Effector memory CD8-positive, alpha-beta T cell (primary cell): ENCODE measurements around the gene FARP1.
"Not testable (repeated sequence)": the region's sequence is repeated elsewhere in the genome, so short reads cannot be mapped to it uniquely, and the experiment has no call there.

ENCODE experiments used
- ATAC-seq: fragments of 150-1000 bp; cut with Tn5 transposase; replicated peaks from 2 replicates; pipeline ENCODE4 v1.10.0; 2021; ENCODE audit warnings: mild to moderate bottlenecking, moderate library complexity
- DNase-seq, 3 experiments: peaks; one replicate each; pipeline ENCODE4 v3.0.0; 2021
- H3K27ac Mint-ChIP-seq, 2 donors: one replicate each; pipeline ENCODE4 v1.8.0; 2022; ENCODE audit warnings: mild to moderate bottlenecking in 2 of 2, mixed read lengths in 2 of 2, moderate library complexity in 2 of 2
- H3K27me3 Mint-ChIP-seq, 2 donors: one replicate each; pipeline ENCODE4 v1.8.0; 2022; ENCODE audit warnings: mixed read lengths in 2 of 2
- H3K36me3 Mint-ChIP-seq: one replicate; pipeline ENCODE4 v1.8.0; 2022; ENCODE audit warnings: mild to moderate bottlenecking, moderate library complexity, mixed read lengths; ENCODE audit not compliant: insufficient read depth
- H3K4me1 Mint-ChIP-seq, 2 donors: one replicate each; pipeline ENCODE4 v1.8.0; 2022; ENCODE audit warnings: low read depth in 2 of 2, mixed read lengths in 2 of 2
- H3K4me3 Mint-ChIP-seq, 2 donors: one replicate each; pipeline ENCODE4 v1.8.0; 2022; ENCODE audit warnings: mild to moderate bottlenecking in 2 of 2, mixed read lengths in 2 of 2, moderate library complexity in 2 of 2
- H3K9me3 Mint-ChIP-seq, 2 donors: one replicate each; pipeline ENCODE4 v1.8.0; 2022; ENCODE audit warnings: mixed read lengths in 2 of 2

FARP1 gene

GRCh38 chr13:98222081-98222554, 79.2 kb downstream of the FARP1 start:
- H3K9me3 Mint-ChIP-seq = no peaks in the 10 kb centered on the region
- ATAC-seq (no peak), DNase-seq (no peak)
- H3K27ac Mint-ChIP-seq = no peak overlapping the region
- peaks cover 28 to 58% of the 10 kb centered on the region in 2 donors for H3K27me3 Mint-ChIP-seq
- H3K4me1 Mint-ChIP-seq = no peaks in the 10 kb centered on the region
- H3K4me3 Mint-ChIP-seq = no peak overlapping the region
- H3K36me3 Mint-ChIP-seq = peaks cover 3% of the 10 kb centered on the region

DNA sequence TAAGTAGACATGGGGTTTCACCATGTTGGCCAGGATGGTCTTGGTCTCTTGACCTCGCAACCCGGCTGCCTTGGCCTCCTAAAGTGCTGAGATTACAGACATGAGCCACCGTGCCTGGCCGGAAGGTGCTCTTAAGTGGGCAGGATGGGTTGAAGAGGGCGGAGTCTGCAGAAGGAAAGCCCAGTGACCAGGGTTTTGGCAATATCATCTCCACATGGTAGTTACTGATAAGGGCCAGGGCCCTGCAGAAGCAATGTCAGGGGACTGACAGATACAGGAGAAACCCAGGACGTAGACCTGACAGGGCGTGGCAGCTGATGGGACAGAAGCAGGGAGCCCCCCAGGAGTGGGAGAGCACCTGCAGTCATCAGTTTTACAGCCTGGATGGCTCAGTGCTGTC, 79.9 kb downstream of the FARP1 start:
- no peak overlapping the region for H3K4me3 Mint-ChIP-seq
- H3K27me3 Mint-ChIP-seq = peaks cover 28 to 60% of the 10 kb centered on the region in 2 donors
- no peaks in the 10 kb centered on the region for H3K9me3 Mint-ChIP-seq
- no peaks in the 10 kb centered on the region for H3K4me1 Mint-ChIP-seq
- peaks cover 3% of the 10 kb centered on the region for H3K36me3 Mint-ChIP-seq
- ATAC-seq (no peak), DNase-seq (no peak)
- H3K27ac Mint-ChIP-seq = no peak overlapping the region

GRCh38 chr13:98223741-98224140, 80.8 kb downstream of the FARP1 start:
- DNase-seq (no peak), ATAC-seq (no peak)
- peaks cover 3% of the 10 kb centered on the region for H3K36me3 Mint-ChIP-seq
- H3K9me3 Mint-ChIP-seq = no peaks in the 10 kb centered on the region
- no peaks in the 10 kb centered on the region for H3K4me1 Mint-ChIP-seq
- H3K4me3 Mint-ChIP-seq = no peak overlapping the region
- H3K27ac Mint-ChIP-seq = no peak overlapping the region
- peaks cover 20 to 52% of the 10 kb centered on the region in 2 donors for H3K27me3 Mint-ChIP-seq

GRCh38 chr13:98224557-98224956, 81.7 kb downstream of the FARP1 start:
- DNase-seq (no peak), ATAC-seq (no peak)
- H3K4me1 Mint-ChIP-seq = no peaks in the 10 kb centered on the region
- no peaks in the 10 kb centered on the region for H3K9me3 Mint-ChIP-seq
- H3K36me3 Mint-ChIP-seq = peaks cover 3% of the 10 kb centered on the region
- no peak overlapping the region for H3K4me3 Mint-ChIP-seq
- H3K27me3 Mint-ChIP-seq = peaks cover 20 to 51% of the 10 kb centered on the region in 2 donors
- H3K27ac Mint-ChIP-seq = no peak overlapping the region

DNA sequence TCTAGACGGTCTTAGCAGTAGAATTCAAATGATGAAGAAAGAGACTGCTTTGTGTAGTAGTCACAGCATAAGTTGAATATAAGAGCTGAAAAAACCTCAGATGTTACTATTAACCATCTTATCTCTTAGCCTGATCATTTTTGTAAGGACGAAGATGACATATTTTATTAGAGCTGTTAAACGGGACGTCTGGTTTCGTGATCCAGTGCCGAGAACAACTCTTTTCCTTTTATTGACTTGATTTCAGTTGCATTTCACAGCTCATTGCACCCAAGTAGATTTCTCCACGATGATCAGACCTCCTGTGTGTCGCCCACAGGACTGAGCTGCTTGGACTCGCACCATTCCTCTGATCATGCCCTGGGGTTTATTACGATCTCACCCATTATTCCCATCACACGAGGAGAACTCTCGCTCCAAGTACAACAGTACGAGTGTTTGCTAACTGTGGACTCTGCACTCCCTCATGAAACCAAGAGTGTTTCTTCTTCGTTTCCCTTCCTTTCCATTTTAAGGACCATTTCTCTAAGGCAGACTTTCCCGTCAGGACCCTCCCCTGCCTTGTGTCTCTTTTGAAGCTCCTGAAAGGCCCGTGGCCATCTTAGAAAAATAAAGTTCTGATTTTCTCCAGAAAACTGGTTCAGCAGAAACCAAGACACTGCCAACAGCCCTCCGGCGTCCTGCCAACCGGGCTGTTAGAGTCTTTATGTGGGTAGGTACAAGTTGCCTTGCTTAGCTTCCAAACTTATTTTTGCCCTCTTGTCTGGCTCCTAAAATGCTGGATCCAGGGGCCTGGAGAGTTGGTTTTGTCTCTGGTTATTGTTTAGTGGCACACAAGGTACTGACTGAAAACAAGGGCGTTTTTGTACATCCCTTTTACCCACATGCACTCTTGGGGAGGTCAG, 82.4 kb downstream of the FARP1 start:
- ATAC-seq = no peak
- no peak for DNase-seq
- Mint-ChIP-seq H3K27me3 (peaks cover 13 to 51% of the 10 kb centered on the region in 2 donors), H3K27ac (no peak overlapping the region), H3K4me3 (no peak overlapping the region), H3K9me3 (no peaks in the 10 kb centered on the region), H3K4me1 (no peaks in the 10 kb centered on the region), H3K36me3 (peaks cover 3% of the 10 kb centered on the region)

DNA sequence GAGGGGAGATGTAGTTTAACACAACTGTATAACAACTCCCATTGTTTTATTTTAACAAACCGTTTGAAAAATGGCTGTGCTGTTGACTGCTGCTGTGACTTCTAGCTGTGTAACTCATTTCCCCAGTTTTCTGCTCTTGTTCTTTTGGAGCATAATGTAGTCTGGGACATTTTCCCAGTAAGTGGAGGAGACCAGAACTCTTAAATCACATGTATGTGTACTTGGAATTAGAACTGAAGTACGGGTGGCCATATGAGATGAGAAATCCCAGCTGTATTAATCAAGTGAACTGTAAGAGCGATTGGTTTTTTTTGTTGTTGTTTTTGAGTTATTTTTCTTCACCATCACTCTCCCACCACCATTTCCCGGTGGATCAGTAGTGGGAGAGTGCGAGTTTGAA, 83.6 kb downstream of the FARP1 start:
- ATAC-seq (no peak), DNase-seq (no peak)
- Mint-ChIP-seq H3K9me3 (no peaks in the 10 kb centered on the region), H3K4me1 (no peaks in the 10 kb centered on the region), H3K4me3 (no peak overlapping the region), H3K36me3 (peaks cover 3% of the 10 kb centered on the region), H3K27ac (no peak overlapping the region), H3K27me3 (peaks cover 18 to 50% of the 10 kb centered on the region in 2 donors)

DNA sequence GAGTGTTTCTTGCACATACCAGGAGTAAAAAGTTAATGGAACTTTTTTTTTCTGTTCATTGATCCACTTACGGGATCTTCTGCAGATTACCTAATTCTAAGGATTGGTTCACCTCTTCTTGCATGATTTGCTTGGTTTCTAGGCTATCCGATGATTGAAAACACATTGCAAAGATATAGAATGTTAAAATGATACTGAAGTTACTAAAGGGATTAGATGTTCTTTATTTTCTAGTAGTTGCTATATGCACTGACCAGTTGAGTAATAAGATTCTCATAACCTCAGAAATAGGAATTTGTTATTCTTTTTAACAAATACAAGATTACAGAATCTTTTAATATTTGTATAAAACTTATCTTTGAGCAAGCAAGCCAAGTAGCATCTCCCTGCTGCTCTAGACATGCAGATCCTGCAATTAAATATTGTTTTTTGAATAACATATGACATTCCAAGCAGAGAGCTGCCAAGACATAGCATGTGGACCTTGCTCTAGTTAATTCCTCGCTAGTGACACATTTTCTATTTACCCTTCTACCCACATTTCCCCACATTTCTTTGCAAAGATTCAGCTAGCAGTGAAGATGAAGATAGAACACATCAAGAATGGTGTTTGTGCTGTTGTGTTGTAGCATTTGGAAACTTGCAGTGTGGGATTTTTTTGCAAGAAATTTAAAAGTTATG, 85.9 kb downstream of the FARP1 start:
- H3K4me3 Mint-ChIP-seq = no peak overlapping the region
- DNase-seq = no peak
- H3K9me3 Mint-ChIP-seq = no peaks in the 10 kb centered on the region
- no peak for ATAC-seq
- peaks cover 18 to 47% of the 10 kb centered on the region in 2 donors for H3K27me3 Mint-ChIP-seq
- H3K4me1 Mint-ChIP-seq = no peaks in the 10 kb centered on the region
- no peak overlapping the region for H3K27ac Mint-ChIP-seq
- peaks cover 3% of the 10 kb centered on the region for H3K36me3 Mint-ChIP-seq

GRCh38 chr13:98230762-98231161, 87.9 kb downstream of the FARP1 start:
- H3K36me3 Mint-ChIP-seq, H3K27ac Mint-ChIP-seq: not testable (repeated sequence)

DNA sequence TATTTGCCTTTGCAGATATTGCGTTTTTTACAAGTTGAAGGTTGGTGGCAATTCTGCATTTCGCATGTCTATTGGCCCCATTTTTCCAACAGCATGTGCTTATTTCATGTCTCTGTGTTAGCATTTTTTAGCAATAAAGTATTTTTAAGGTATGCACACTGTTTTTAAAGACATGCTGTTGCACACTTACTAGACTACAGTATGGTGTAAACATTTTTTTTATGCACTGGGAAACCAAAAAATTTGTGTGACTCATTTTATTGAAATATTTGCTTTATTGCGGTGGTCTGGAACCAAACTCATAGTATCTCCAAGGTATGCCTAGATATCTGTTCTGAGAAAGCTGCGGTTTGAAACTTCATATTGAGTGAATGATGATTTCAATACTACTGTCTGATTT, 89.6 kb downstream of the FARP1 start:
- no peaks in the 10 kb centered on the region for H3K9me3 Mint-ChIP-seq
- no peak overlapping the region for H3K4me3 Mint-ChIP-seq
- H3K4me1 Mint-ChIP-seq = no peaks in the 10 kb centered on the region
- no peak overlapping the region for H3K27ac Mint-ChIP-seq
- ATAC-seq (no peak), DNase-seq (no peak)
- H3K36me3 Mint-ChIP-seq = no peaks in the 10 kb centered on the region
- peaks cover 5 to 19% of the 10 kb centered on the region in 2 donors for H3K27me3 Mint-ChIP-seq

More at GRCh38 chr13:98230762-98231161, 87.9 kb downstream of the FARP1 start:
- DNase-seq, ATAC-seq, H3K9me3 Mint-ChIP-seq, H3K4me3 Mint-ChIP-seq, H3K4me1 Mint-ChIP-seq: not testable (repeated sequence)
- peaks cover 12 to 36% of the 10 kb centered on the region in 2 donors for H3K27me3 Mint-ChIP-seq

- H3K4me1 Mint-ChIP-seq = no peaks in the 10 kb centered on the region
- no peaks in the 10 kb centered on the region for H3K36me3 Mint-ChIP-seq
- no peak for DNase-seq
- H3K27ac Mint-ChIP-seq = no peak overlapping the region
- H3K9me3 Mint-ChIP-seq = no peaks in the 10 kb centered on the region
- H3K27me3 Mint-ChIP-seq = peaks cover 5 to 18% of the 10 kb centered on the region in 2 donors
- ATAC-seq = no peak
- H3K4me3 Mint-ChIP-seq = no peak overlapping the region
These were observed 90.2 kb downstream of the FARP1 start for GRCh38 chr13:98233127-98233526.

DNA sequence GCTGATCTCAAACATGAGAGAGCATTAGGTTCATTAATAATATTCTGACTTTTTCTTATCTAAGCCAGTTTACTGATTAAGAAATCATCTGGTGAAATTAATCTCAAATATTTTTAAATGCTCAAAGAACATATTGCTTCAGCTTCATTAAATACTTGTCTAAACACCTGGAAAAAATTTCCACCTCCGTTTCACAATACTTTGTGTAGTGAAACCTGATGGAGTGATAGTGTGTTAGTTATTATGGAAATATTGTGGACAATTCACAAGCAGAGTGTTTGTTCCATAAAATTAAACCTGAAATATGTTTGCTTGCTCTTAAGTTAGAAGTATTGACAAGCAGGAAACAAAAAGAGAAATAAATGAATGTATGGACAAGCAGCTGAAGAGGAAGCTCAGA, 91.5 kb downstream of the FARP1 start:
- H3K27ac Mint-ChIP-seq = no peak overlapping the region
- no peak for ATAC-seq
- no peak for DNase-seq
- H3K36me3 Mint-ChIP-seq = no peaks in the 10 kb centered on the region
- no peaks in the 10 kb centered on the region for H3K9me3 Mint-ChIP-seq
- peaks cover 5 to 30% of the 10 kb centered on the region in 2 donors for H3K27me3 Mint-ChIP-seq
- H3K4me1 Mint-ChIP-seq = no peaks in the 10 kb centered on the region
- no peak overlapping the region for H3K4me3 Mint-ChIP-seq

DNA sequence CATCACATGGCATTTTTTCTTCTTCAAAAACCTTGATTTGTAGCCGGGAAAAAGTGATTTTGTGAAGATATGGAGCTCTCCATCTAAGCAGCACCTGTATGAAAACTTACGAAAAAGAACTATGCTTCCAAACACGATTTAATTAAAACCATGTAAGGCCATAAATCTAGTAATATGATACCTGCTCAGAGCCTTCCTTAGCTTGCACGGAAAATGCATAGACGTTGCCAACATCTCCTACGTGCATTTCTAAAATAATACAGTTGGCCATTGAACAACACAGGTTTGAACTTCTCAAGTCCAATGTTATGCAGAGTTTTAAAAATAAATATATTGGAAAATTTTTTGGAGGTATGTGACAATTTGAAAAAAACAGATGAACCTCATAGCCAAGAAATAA, 93.3 kb downstream of the FARP1 start:
- Mint-ChIP-seq H3K4me1 (no peaks in the 10 kb centered on the region), H3K9me3 (no peaks in the 10 kb centered on the region), H3K27ac (no peak overlapping the region), H3K4me3 (no peak overlapping the region), H3K27me3 (peaks cover 0 to 49% of the 10 kb centered on the region in 2 donors), H3K36me3 (no peaks in the 10 kb centered on the region)
- DNase-seq = no peak
- no peak for ATAC-seq

DNA sequence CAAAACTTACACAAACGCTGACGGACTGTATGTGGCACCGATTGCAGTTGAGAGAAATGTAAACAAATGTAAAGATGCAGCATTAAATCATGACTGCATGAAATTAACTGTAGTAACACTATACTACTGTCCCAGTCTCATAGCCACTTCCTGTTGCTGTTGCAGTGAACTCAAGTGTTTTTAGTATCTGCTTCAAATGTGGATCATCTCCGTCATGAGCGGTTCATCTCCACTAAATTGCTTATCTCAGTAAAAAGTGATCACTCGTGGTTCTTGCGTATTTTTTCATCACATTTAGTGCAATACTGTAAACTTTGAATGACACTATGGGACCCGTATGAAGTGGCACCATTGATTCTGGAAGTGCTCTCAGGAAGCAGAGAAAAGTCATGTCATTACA, 94.4 kb downstream of the FARP1 start:
- no peaks in the 10 kb centered on the region for H3K36me3 Mint-ChIP-seq
- H3K4me3 Mint-ChIP-seq = no peak overlapping the region
- H3K27ac Mint-ChIP-seq = no peak overlapping the region
- DNase-seq (no peak), ATAC-seq (no peak)
- no peaks in the 10 kb centered on the region for H3K4me1 Mint-ChIP-seq
- peaks cover 0 to 49% of the 10 kb centered on the region in 2 donors for H3K27me3 Mint-ChIP-seq
- H3K9me3 Mint-ChIP-seq = no peaks in the 10 kb centered on the region
